ENCODE measurements around the gene HOXB9.

HOXB9 gene

GRCh38 chr17:48575673-48576478 is 50.3 kb downstream of the HOXB9 start:
- Histone ChIP-seq H3K9ac (ENCODE audit: low read length) (no peak overlapping the region), H3K36me3 (ENCODE audit: insufficient read depth, low read length) (no peaks in the 10 kb centered on the region), H3K9me2 (ENCODE audit: low read depth, low read length) (no peaks in the 10 kb centered on the region), H3K79me2 (ENCODE audit: insufficient read depth, low read length) (no peaks in the 10 kb centered on the region), H3F3A (ENCODE audit: insufficient read depth, low read length) (no peaks in the 10 kb centered on the region), H2AFZ (ENCODE audit: low read length) (no peak overlapping the region), H3K27ac (ENCODE audit: low read depth, low read length, poor library complexity, severe bottlenecking) (no peak overlapping the region), H3K9me3 (ENCODE audit: low read length) (no peaks in the 10 kb centered on the region), H3K4me1 (ENCODE audit: insufficient read depth, low read length, severe bottlenecking) (no peaks in the 10 kb centered on the region), H3K27me3 (ENCODE audit: insufficient read depth, low read length) (no peaks in the 10 kb centered on the region; the same call in 1 of the 2 replicates), H3K4me2 (ENCODE audit: low read length) (no peak overlapping the region), H4K20me1 (ENCODE audit: insufficient read depth, low read length) (no peaks in the 10 kb centered on the region), H3K4me3 (ENCODE audit: low read depth, low read length, poor library complexity, severe bottlenecking) (no peak overlapping the region)
- TF ChIP-seq, protein P1, sequence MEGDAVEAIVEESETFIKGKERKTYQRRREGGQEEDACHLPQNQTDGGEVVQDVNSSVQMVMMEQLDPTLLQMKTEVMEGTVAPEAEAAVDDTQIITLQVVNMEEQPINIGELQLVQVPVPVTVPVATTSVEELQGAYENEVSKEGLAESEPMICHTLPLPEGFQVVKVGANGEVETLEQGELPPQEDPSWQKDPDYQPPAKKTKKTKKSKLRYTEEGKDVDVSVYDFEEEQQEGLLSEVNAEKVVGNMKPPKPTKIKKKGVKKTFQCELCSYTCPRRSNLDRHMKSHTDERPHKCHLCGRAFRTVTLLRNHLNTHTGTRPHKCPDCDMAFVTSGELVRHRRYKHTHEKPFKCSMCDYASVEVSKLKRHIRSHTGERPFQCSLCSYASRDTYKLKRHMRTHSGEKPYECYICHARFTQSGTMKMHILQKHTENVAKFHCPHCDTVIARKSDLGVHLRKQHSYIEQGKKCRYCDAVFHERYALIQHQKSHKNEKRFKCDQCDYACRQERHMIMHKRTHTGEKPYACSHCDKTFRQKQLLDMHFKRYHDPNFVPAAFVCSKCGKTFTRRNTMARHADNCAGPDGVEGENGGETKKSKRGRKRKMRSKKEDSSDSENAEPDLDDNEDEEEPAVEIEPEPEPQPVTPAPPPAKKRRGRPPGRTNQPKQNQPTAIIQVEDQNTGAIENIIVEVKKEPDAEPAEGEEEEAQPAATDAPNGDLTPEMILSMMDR (IDR thresholded peaks at IDR 0.05; ENCODE audit: low read length), result no peak
- TF ChIP-seq EZH2 (IDR thresholded peaks at IDR 0.05; ENCODE audit: borderline replicate concordance, low read length), result no peak

DNA sequence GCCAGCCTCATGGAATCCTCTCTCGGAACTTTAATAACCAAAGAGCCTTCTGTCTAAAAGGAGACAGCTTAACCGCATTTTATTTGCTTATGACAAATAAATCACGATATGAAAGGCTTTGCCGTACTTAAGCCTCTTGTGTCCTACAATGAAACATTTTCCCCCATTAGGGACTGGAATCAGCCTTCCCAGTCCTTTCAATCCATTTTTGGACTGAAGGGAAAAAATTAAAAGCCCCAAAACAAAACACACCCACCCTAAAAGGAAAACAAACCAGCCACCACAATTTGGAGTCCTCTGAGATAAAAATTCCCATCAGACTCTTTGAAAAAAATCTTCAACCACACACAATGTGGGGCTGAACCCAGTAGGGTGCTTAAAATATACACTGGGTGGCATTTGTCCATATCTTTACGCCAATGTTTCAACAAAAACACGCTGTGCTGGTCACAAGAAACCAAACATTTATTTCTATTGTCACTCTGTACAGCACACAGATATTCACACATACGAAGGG is 51.0 kb downstream of the HOXB9 start:
- Histone ChIP-seq H3K4me2 (ENCODE audit: low read length) (no peak overlapping the region), H3K9me3 (ENCODE audit: low read length) (no peaks in the 10 kb centered on the region), H3K9me2 (ENCODE audit: low read depth, low read length) (no peaks in the 10 kb centered on the region), H2AFZ (ENCODE audit: low read length) (no peak overlapping the region), H3K27ac (ENCODE audit: low read depth, low read length, poor library complexity, severe bottlenecking) (no peak overlapping the region), H3K27me3 (ENCODE audit: insufficient read depth, low read length) (no peaks in the 10 kb centered on the region; the same call in 1 of the 2 replicates), H3K4me1 (ENCODE audit: insufficient read depth, low read length, severe bottlenecking) (no peaks in the 10 kb centered on the region), H3K79me2 (ENCODE audit: insufficient read depth, low read length) (no peaks in the 10 kb centered on the region), H3K4me3 (ENCODE audit: low read depth, low read length, poor library complexity, severe bottlenecking) (no peak overlapping the region), H3K36me3 (ENCODE audit: insufficient read depth, low read length) (no peaks in the 10 kb centered on the region), H3F3A (ENCODE audit: insufficient read depth, low read length) (no peaks in the 10 kb centered on the region), H4K20me1 (ENCODE audit: insufficient read depth, low read length) (no peaks in the 10 kb centered on the region), H3K9ac (ENCODE audit: low read length) (no peak overlapping the region)
- TF ChIP-seq EZH2 (IDR thresholded peaks at IDR 0.05; ENCODE audit: borderline replicate concordance, low read length), result no peak
- TF ChIP-seq, protein P1 (IDR thresholded peaks at IDR 0.05; ENCODE audit: low read length), result no peak

DNA sequence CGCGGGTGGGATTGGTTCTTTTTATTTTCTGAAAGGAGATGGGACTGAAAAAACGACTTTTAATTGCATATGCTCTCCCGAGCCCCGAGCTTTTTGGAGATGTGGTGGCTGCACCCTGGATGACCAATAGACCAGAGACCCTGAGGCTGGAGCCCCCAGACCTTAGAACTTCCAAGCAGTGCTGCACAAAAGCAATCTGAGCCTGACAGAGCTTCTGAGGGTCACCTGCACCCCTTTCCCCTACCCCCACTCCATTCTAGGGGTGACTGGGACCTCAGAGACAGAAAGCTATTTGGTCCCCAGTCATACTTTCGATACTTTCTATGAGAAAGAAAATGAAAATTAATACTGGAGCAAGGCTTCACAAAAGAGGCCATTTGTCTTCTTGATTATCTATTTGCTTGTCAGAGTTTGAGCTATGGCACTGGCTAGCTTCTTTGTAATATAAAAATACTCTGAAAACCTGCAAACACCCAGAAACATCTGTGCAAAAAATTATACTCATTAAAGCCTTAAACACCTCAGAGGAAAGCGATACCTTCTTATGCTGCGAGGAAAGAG is 51.6 kb downstream of the HOXB9 start:
- TF ChIP-seq, protein P1 (IDR thresholded peaks at IDR 0.05; ENCODE audit: low read length), result no peak
- no peak for TF ChIP-seq EZH2 (IDR thresholded peaks at IDR 0.05; ENCODE audit: borderline replicate concordance, low read length)
- Histone ChIP-seq H4K20me1 (ENCODE audit: insufficient read depth, low read length) (no peaks in the 10 kb centered on the region), H3K36me3 (ENCODE audit: insufficient read depth, low read length) (no peaks in the 10 kb centered on the region), H3K9me2 (ENCODE audit: low read depth, low read length) (no peaks in the 10 kb centered on the region), H3F3A (ENCODE audit: insufficient read depth, low read length) (no peaks in the 10 kb centered on the region), H3K9me3 (ENCODE audit: low read length) (no peaks in the 10 kb centered on the region), H3K9ac (ENCODE audit: low read length) (no peak overlapping the region), H3K4me1 (ENCODE audit: insufficient read depth, low read length, severe bottlenecking) (no peaks in the 10 kb centered on the region), H3K79me2 (ENCODE audit: insufficient read depth, low read length) (no peaks in the 10 kb centered on the region), H3K27ac (ENCODE audit: low read depth, low read length, poor library complexity, severe bottlenecking) (no peak overlapping the region), H3K4me2 (ENCODE audit: low read length) (no peak overlapping the region), H3K27me3 (ENCODE audit: insufficient read depth, low read length) (no peaks in the 10 kb centered on the region; the same call in 1 of the 2 replicates), H2AFZ (ENCODE audit: low read length) (no peak overlapping the region), H3K4me3 (ENCODE audit: low read depth, low read length, poor library complexity, severe bottlenecking) (no peak overlapping the region)

All from OCI-LY1 (cell line).